Upper lobe of right lung (tissue), 1 donor: ENCODE results near the gene ARHGAP42. TPM values are rescaled to one million over a fixed set of nuclear protein-coding genes. Genes with fewer than 3 reads are reported as not detected.

Experiments
- ATAC-seq: fragments of 200-7000 bp; cut with Tn5 transposase; one replicate; pipeline ENCODE4 v1.9.1; 2020; ENCODE audit warnings: mild to moderate bottlenecking, moderate library complexity
- DNase-seq: peaks from one replicate; pipeline ENCODE4 v3.0.0-alpha.2; 2020
- H3K27ac ChIP-seq: fragments of 200-600 bp; one replicate; pipeline ENCODE4 v1.8.0; 2022
- H3K27me3 ChIP-seq: fragments of 200-600 bp; one replicate; pipeline ENCODE4 v1.8.0; 2022; ENCODE audit warnings: mild to moderate bottlenecking
- H3K36me3 ChIP-seq: fragments of 200-600 bp; one replicate; pipeline ENCODE4 v1.8.0; 2022
- H3K4me1 ChIP-seq: fragments of 200-600 bp; one replicate; pipeline ENCODE4 v1.8.0; 2022
- H3K4me3 ChIP-seq: fragments of 200-600 bp; one replicate; pipeline ENCODE4 v1.8.0; 2022; ENCODE audit warnings: mild to moderate bottlenecking
- H3K9me3 ChIP-seq: fragments of 200-600 bp; one replicate; pipeline ENCODE4 v1.8.0; 2022
- intact Hi-C: fragments of 100-400 bp; cut with DNase I; formaldehyde crosslinking; loops from one replicate; pipeline ENCODE4 v1.11.0; 2022
- total RNA-seq: library from RNA; stranded (reverse); fragmentation: NEBNext Ultra II Directional; extraction: Animal tissue kit (Norgen Biotek cat#: 25700); gene quantifications from one replicate; pipeline ENCODE4 v1.2.1, GENCODE V29; 2021
- TF ChIP-seq, protein P1 (sequence below): fragments of 200-600 bp; IDR thresholded peaks from one replicate; pipeline ENCODE4 v1.8.0; 2022; ENCODE audit warnings: antibody characterized with exemption
- donor health status: DM: no; HTN: yes; CAD: no; lungs with severe emphysema.

ARHGAP42 gene
- total RNA-seq, 1 donor from 2014 or later = 19.8 TPM

DNA sequence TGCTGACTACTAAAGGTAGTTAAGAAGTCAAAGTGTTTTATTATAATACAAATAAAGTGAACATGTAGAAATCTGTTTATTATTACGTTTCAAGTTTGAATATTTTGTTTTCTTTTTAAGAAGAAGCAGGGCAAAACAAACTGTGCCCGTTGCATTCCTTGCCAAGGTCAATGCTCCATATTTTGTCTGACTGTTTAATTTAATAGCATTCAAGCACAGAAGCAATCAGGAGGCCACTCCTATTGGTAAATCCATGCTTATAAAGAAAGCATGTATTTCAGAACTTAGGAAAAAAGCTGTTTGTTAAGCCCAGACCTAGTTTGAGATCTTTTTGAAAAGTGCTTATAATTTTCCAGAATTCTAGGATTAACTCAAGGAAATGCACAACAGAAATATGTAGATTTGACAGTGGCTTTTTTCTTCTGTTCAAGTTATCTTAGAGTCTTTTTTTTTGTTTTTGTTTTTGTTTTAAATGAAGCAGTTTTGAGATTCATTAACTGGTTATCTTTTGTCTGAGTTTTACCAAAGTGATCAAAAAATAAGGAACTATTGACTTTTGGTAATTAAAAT is 51.7 kb downstream of the ARHGAP42 start:
- Histone ChIP-seq H3K27me3 (no peaks in the 10 kb centered on the region), H3K9me3 (no peaks in the 10 kb centered on the region), H3K4me1 (peaks cover 10% of the 10 kb centered on the region), H3K4me3 (no peak overlapping the region), H3K36me3 (no peaks in the 10 kb centered on the region), H3K27ac (peak overlapping the region; percentile 43)
- intact Hi-C loops = no loop called here
- DNase-seq (no peak), ATAC-seq (no peak)
- TF ChIP-seq, protein P1, sequence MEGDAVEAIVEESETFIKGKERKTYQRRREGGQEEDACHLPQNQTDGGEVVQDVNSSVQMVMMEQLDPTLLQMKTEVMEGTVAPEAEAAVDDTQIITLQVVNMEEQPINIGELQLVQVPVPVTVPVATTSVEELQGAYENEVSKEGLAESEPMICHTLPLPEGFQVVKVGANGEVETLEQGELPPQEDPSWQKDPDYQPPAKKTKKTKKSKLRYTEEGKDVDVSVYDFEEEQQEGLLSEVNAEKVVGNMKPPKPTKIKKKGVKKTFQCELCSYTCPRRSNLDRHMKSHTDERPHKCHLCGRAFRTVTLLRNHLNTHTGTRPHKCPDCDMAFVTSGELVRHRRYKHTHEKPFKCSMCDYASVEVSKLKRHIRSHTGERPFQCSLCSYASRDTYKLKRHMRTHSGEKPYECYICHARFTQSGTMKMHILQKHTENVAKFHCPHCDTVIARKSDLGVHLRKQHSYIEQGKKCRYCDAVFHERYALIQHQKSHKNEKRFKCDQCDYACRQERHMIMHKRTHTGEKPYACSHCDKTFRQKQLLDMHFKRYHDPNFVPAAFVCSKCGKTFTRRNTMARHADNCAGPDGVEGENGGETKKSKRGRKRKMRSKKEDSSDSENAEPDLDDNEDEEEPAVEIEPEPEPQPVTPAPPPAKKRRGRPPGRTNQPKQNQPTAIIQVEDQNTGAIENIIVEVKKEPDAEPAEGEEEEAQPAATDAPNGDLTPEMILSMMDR = no peak

DNA sequence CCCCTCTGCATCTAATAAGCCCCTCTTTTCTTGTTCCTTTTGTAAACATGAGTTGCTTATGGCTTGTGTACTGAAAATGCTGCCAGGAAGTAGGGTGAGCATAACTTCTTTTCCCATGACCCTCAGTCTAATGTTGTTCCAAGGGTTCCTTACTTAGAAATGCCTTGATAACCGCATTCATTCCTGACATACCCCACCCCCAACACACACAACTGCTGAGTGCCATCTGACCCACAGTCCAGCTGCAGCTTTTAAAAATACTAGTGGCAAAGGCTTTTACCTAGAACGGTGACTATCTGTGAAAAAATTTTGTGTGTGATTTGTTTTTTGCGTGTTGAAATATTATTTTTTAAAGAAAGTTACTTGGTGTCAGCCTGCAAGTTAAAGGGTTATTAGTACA is 52.6 kb downstream of the ARHGAP42 start:
- Histone ChIP-seq H3K4me3 (no peak overlapping the region), H3K9me3 (no peaks in the 10 kb centered on the region), H3K4me1 (peaks cover 10% of the 10 kb centered on the region), H3K36me3 (no peaks in the 10 kb centered on the region), H3K27ac (no peak overlapping the region), H3K27me3 (no peaks in the 10 kb centered on the region)
- intact Hi-C loops = no loop called here
- no peak for DNase-seq
- TF ChIP-seq, protein P1 = no peak
- ATAC-seq = peak; percentile 95

DNA sequence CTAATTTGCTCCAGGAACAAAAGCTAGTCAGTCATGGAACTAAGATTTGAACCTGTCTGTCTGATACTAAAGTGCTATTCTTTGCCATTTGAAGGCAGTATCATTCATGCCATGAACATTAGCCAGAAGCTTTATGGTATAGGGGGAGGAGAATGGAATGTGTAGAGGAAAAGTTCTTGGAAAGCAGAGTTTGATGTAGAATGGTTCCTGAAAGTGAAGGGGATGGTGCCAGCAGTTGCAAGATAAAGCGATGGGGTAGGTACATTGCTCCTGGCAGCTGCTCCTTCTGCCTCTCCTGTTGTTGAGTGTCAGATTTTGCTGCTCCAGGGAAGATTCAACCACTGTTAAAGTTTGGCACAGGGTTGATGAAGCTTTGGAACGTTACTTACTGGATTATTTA is 53.4 kb downstream of the ARHGAP42 start:
- no peaks in the 10 kb centered on the region for H3K27me3 ChIP-seq
- intact Hi-C loops = no loop called here
- H3K36me3 ChIP-seq = no peaks in the 10 kb centered on the region
- no peak overlapping the region for H3K27ac ChIP-seq
- DNase-seq (no peak), ATAC-seq (no peak)
- H3K4me1 ChIP-seq = peaks cover 10% of the 10 kb centered on the region
- TF ChIP-seq, protein P1 = no peak
- no peaks in the 10 kb centered on the region for H3K9me3 ChIP-seq
- H3K4me3 ChIP-seq = no peak overlapping the region

DNA sequence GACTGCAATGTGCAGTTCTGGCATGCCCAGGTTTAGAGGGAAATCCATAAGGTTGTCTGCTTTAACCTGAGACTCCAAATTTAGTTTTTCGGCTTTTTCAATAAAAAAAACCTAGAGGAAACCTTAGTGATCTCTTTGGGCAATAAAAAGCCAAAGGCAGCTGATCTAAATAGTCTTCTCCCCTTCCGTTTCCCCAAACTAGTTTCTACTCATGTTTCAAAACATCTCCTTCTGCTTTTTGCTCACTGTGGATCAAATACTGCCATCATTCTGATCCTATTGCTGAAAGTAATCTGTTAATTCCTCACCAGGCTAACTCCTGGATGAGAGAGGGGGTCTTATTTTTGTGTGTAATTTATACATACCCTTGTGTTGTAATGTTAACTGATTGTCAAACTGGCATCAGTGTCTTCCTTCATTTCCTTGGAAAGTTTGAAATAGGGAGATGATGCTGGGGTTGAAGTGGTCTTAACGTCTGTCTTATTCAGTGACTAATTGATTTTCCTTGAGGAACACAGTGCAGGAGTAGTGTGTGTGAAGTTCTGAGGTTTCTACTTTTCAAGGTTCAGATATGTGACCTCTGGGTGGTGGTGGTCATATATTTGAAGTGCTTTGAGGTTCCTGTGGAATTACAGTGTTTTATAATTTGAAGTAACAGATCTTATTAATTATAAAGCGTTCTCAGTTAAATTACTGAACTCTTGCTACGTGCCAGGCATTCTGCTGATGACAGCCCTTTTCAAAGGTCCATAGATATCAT is 55.0 kb downstream of the ARHGAP42 start:
- TF ChIP-seq, protein P1 = no peak
- DNase-seq (no peak), ATAC-seq (no peak)
- intact Hi-C loops = no loop called here
- H3K4me1 ChIP-seq = peaks cover 10% of the 10 kb centered on the region
- no peaks in the 10 kb centered on the region for H3K27me3 ChIP-seq
- no peaks in the 10 kb centered on the region for H3K36me3 ChIP-seq
- no peak overlapping the region for H3K4me3 ChIP-seq
- H3K9me3 ChIP-seq = no peaks in the 10 kb centered on the region
- no peak overlapping the region for H3K27ac ChIP-seq

DNA sequence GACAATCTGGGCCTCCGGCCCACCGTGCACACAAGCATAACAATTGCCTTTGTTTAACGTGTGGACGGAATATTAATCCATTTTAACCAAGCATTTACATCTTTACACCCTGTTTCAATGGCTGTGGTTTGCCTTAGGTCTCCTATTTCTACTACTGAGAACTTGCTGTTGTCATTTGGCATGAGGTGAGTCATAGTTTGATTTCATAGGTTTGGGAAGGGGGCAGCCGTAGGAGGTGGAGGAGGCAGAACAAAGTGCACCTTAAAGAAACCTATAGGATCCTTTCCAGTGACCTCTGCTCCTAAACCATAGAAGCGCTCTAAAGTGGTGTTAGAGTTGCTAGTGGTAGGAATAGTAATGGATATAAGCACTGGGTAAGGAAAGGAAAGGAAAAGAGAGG is 59.4 kb downstream of the ARHGAP42 start:
- H3K27me3 ChIP-seq = no peaks in the 10 kb centered on the region
- ATAC-seq (no peak), DNase-seq (no peak)
- no peaks in the 10 kb centered on the region for H3K36me3 ChIP-seq
- intact Hi-C loops = no loop called here
- no peaks in the 10 kb centered on the region for H3K4me1 ChIP-seq
- H3K27ac ChIP-seq = no peak overlapping the region
- TF ChIP-seq, protein P1 = no peak
- no peaks in the 10 kb centered on the region for H3K9me3 ChIP-seq
- H3K4me3 ChIP-seq = no peak overlapping the region
